Suppressor macrophage treated with lipopolysaccharide for 4 hours (primary cell): Measurements from ENCODE around the gene TMPRSS2.

Experiments used
- DNase-seq: peaks from one replicate; pipeline ENCODE4 v3.0.0-alpha.2; 2020

The TMPRSS2 gene

DNA sequence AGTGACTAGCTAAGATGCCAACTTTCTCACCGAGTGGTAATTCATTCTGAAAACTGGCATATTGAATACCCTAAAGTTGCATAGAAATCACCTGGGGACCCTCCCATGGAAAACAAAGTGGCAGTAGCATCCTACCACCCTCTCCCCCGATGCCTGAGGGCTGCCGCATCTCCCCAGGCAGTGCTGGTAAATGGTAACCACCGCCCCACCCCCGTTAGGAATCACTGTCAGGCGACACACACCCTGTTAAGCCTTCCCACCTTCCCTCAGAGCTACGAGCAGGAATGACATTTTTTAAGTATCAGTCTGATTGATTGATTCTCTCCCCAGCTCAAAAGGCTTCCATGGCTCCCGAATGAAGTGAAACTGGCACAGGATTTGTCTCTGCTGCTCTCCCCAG is 28.3 kb downstream of the TMPRSS2 start:
- no peak for DNase-seq

DNA sequence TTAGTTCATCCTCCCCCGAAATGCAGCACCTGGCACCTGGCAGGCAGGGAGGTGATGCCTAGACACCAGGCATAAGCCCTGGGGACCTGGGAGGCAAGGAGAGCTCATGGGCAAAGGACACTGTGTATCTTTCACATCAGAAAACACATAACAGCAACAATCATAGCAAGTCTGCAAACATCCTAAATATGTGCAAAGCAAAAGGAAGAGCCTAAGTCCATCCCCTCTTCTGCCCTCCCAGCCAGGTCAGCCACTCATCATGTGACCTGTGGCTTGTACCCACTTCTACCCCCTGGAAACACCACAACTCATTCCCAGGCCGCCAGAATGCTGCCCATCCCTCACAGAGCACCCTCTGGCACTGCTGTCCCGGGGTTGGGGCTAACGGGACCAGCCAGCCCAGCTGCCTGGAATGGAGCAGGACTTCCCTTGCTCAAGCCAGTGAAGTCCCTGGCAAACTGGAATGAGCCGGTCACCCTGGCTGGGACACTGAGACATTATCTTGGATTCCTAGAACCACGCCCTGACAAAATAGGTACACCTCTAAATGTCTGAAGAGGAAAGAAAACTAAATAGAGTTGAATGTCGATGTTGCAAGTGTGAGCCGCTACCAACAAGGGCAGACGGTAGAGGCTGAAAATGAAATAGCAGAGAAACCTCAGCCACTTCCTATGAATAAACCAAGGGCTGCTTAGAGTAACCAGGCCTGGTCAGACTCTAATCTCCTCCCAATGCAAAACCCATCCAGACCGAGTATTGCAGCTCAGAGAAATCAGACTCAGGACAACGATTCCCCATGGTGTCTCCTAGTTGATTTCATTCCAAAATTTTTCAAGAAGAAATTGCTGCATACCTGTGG is 29.4 kb downstream of the TMPRSS2 start:
- no peak for DNase-seq

DNA sequence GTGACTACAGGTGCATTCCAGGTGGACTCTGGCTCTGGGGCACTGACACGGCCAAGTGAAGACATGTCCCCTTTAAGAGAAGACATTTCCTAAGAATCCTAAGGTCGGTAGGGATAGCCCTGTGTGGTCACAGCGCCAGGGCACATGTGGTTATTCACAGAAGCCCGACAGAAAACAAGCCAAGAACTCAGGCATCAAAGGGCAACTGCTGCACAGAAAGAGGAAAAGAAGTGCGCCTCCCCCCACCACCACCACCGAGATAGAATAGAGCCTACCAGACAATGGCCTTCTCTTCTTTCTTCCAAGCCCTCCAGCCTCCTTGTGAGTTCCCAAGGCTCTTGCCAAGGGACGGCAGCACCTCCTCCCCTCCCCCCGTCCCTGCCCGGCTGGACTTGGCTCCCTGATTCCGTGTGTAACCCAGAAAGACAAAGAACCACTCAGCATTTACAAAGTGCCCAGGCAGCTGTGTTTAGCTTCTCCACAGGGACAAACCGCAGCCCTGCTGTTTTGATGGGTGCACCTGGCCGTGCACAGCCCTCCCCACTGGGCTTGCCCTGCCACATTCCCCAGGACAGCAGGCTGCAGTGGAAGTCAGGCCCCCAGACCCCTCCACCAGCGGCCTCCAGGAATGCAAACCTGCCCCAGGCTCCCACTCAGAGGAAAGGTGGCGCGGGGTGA is 30.2 kb downstream of the TMPRSS2 start:
- no peak for DNase-seq

DNA sequence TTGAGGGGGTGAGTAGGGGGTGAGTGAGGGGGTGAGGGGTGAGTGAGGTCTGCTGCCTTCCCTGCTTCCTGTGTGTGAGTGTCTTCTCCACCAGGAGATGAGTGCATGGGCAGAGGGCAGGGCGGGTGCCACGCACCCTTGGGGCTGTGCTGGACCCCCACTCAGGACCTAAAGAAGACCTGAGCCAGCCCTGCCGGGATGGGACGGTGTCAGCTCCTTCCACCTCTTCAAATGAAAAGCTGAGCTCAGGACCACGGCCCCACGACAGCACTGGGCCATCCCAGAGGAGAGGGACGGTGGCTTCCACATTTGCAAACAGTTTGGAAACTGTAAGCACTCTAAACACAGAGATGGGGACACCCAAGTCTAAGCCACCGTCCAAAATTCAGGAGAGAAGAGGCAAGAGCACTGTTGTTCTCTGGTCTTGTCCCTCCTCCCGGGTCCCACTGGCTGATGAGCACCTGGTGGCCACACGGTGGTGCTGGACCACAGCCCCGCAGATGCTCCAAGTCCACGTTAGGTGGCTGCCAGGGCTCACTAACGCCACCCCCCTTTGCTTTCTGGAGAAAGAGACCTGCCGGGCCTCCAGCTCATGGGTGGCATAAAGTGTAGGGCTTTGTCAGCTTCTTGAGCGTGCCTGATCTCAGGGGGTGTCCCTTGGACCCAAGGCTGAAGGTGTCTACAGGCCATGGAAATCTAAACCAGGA is 32.1 kb downstream of the TMPRSS2 start:
- no peak for DNase-seq

DNA sequence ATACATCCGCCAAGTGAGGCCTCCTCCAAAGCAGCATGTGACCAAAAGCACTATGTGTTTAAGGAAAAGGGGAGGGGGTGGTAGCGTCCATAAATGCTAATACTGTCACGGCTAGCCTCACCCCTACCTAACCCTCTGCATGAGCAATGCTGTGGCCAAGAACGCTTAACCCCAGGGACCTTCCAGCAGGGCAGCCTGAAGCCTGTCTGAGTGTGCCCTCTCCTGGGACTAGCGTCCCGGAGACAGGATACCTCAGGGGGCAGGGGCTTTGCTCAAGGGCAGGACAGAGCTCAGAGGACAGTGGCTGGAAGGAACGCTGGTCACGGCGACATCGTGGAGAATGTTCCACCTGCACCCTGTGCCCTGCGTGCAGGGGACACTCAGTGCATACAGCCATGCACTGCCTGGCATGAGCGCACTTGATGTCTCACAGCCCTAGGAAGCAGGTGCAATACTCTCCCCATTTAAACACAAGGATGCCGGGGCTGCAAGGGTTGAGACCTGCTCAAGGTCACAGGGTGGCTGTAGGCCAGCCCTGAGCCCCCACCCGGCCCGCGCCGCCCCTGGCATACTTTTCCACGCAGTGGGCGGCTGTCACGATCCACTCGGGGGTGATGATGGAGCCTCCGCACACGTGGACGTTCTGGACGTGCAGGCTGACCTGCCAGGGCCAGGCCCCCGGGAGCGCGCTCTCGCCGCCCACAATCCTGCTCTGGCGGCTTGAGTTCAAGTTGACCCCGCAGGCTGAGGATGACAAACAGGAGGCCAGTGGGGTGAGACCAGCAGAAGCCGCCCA is 35.0 kb downstream of the TMPRSS2 start:
- DNase-seq, result no peak

DNA sequence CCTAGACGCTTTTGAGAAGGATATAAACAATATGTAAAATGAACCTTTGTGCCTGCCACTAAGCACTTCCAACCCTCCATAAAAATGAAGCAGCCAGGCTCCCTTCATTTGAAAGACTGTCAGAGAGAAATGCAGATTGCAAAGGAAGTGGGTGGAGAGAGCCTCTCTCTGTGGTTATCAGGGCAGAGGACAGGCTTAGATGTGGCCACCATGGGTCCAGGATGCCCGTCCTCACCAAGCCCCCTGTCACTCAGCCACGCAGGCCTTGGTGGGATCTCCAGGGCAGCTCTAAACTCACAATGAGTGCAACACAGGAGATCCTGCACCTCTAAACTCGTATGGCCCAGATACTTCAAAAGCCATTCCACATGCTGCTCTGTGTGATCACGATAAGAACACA is 37.9 kb downstream of the TMPRSS2 start:
- no peak for DNase-seq

DNA sequence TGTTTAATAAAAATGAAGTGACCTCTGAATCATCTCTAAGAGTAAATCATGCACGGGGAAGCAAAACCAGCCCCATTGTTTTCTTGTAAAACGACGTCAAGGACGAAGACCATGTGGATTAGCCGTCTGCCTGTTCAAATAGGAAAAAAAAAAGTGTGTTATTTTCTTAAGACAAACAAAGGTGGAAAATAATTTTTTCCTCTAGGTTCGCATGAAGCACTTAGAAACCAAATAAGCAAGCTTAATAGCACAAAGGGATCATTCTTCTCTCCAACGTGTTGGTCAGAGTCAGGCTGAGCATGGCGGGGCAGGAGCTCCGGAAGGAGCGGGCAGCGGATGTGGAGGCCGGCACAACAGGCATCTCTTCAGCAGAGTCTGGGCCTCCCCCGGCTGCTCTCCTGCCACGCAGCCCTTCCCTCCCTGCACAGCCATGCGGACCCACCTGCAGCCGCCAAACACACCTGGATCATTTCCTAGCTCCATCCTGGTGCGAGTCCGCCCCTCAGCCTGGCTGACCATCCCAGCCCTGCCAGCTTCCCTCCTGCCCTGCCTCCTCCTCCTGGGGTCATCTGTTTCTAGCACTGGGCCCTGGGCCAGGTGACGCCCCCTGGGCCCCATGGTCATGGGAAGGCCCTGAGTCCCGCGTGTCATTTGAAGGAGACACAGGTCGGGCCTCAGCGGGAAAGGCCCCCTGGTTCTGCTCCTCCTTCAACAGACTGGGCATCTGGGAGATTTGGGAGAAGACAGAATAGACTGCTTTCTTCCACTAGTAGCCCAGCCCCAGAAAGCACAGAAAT is 41.7 kb downstream of the TMPRSS2 start:
- DNase-seq, result no peak

DNA sequence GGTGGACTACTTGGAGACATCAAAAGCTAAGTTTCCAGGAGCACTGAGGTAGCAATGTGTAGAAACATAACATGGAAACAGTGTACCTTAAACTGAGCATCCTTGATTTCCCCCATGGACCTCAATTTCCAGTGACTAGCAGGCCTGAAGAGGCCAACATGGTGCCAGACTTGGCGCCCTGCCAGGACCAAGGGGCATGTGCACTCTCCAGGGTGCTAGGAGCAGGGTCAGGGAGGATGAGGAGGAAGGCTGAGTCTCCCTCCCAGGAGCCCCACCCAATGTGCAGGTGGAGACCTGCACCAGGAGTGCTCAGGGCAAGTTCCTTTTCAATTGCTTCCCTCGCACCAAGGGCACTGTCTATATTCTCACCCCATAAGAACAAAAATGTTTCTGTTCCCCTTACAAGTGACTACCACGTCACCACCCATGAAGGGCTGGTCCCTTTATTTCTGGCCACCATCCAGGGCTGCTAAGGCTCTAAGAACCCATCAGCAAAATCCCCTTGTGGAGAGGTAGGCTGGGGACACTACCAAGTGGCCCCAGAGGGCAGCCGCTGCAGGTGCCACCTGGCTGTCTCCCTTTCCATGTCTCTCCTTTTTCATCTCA is 42.7 kb downstream of the TMPRSS2 start:
- DNase-seq, result no peak

DNA sequence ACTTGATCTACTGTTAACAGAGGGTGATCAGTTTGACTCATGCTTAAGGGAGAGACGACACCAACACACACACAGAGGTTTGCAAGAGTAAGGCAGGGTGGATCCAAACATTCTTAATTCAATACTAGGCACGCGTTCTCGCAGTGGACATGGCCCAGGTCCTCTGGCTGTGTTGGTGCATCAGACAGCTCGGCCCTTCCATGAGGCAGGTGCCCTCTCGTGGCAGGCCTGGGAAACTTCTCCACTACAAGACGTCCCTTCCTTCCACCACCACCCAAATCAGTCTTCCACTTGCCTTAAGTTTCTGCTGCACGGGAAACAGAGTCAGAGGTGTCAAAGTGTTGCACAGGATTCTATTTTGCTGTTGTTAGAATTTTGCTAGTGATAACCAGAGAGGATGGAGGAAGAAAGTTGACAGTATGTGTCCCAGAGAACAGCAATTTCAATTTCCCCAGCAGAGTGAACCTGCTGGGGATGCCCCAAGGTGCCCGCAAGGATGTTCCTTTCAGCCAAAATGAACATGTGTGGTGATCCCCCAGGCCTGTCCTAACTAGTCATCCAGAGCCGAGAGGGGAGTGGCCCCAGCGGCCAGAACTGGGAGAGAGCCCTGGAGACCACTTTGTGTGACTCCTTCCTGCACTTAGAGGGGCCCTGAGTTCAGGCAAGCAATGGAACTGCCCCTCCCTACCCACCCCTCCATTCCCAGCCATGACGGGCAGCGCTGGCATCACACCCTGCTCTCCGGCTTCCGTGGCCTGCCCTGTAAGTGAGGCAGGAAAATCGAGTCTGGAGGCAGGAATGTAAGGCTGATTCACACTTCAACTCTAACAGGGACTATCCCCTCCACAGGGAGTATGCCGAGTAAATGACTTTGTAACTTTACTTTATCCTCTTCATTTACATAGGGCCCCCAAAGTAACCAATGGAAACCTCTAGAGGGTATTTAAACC is 47.1 kb downstream of the TMPRSS2 start:
- DNase-seq, result peak; percentile 60

DNA sequence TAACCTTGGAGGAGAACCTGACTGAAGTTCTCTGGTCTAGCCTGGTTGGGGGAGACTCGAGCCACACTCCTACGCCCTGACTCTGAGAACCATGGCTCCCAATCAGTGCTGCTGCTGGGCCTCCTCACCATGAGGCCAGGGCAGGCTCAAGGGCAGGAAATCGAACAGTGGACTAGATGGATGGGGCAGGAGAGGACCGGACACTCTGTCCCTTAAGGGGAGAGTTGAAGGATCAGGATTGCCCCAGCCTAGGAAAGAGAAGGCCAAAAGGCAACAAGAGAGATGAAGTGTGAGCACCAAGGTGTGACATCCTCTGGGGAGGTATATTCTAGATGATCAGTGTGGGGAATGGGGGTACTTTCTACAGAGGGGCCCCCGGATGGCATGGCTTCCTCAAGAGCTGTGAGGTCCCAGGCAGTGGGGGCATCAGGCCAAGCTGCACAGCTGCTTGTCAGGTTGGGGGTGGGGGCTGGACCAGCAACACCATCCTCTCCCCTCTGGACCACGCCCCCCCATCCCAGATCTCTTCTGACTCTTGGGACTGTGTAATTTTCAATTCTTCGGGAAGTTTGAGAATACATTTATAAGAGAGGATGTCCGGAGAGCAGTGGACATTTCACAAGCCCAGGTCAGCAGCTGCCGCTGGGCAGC is 47.9 kb downstream of the TMPRSS2 start:
- peak; percentile 20 for DNase-seq

DNA sequence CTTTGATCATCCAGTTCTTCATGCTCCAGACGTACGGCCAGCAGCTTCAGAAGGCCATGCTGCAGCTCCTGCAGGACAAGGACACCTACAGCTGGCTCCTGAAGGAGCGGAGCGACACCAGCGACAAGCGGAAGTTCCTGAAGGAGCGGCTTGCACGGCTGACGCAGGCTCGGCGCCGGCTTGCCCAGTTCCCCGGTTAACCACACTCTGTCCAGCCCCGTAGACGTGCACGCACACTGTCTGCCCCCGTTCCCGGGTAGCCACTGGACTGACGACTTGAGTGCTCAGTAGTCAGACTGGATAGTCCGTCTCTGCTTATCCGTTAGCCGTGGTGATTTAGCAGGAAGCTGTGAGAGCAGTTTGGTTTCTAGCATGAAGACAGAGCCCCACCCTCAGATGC is 49.4 kb downstream of the TMPRSS2 start:
- no peak for DNase-seq

DNA sequence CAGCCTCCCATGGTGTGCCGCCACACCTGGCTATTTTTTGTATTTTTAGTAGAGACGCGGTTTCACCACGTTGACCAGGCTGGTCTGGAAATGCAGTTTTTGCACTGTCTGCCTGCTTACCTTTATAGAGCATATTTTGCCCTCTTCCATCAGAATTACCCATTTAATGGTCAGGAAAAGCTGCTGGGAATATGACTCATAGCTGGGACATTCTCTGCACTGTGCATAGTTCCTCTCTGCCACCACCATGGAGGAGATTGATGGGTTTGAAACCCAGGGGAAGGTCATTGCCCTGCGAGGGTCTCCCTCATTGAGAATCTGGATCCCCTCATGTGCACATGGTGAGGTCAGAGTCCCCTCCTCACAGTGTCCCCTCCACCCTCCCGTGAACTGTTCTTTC is 49.8 kb downstream of the TMPRSS2 start:
- DNase-seq, result no peak

DNA sequence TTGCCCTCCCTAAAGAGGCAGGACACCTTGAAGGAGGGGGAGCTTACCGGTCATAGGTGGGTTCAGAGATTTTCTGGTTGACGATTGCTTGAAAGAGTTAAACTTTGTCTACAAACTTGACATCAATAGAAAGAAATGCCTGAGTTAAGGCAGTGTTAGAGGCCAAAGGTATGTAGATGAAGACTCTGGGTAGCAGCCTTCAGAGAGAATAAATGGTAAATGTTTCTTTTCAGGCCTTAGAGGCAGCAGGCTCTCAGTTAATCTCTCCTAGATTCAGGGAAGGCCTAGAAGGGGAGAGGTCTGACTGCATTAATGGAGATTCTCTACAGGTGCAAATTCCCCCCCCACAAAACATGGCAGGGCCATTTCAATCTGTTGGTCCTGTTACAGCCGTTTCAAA is 54.2 kb downstream of the TMPRSS2 start:
- DNase-seq, result no peak

DNA sequence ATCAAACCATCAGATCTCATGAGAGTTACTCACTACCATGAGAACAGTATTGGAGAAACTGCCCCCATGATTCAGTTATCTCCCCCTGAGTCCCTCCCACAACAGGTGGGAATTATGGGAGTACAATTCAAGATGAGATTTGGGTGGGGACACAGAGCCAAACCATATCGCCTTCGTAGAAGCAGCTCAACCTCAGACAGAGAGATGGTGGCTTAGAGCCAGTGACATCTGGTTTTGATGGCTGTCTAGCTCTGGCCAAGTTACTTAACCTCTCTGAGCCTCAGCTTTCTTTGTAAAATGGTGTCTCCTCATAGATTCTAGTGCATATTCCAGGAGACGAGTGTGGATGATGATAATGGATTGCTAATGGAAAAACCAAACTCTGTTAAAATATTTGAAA is 54.8 kb downstream of the TMPRSS2 start:
- DNase-seq, result no peak

DNA sequence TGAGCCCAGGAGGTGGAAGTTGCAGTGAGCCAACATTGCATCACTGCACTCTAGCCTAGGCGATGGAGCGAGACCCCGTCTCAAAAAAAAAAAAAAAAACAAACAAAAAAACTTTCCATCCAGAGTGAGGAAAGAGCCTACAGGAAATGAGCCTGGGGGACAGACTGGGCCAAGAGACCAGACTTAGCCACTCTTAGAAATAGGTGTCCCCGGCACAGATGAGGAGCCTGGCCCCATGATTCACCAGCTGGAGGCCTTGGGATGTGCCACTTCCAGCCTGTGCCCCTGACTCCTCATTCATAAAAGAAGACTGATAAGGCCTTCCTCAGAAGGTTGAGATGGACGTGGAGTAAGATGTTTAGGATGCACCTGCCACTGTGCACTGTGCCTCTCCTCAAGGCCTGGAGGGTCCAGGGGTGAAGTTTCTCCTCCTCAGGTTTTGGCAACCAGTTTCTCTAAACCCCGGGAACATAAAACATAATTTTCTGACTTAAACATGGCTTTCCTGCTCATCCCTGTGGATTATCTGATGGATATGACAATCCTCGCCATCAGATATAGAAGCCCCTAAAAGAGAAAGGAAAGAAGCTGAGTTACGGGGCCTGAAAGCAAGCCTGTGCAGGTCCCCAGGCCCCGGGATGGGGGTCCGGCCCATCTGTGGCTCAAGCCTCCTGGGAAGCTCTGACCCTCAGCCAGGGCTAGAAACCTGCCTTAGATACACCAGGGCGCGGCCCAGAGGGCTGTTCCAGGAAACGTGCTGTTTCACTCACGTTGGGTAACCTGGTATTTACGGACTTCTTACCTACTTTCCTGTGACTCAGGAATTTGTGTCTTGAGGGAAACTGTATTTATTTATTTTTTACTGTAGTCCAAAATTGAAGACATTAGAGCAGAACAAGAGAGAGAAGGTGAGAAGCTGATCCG is 55.9 kb downstream of the TMPRSS2 start:
- no peak for DNase-seq

DNA sequence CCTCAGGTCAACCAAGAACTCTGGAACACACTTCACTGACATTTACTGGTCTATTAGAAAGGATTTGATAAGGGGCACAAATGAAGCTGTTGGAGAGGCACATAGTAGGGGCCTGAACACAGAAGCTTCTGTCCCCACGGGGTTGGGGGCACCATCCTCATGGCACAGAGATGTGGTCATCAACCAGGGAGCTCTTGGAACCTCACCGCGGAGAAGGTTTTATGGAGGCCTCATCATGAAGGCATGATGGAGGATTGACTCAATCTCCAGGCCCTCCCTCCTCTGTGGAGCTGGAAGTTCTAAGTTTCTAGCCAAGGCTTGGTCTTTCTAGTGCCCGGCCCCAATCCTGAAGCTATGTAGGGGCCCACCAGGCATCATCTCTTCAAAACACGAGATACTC is 58.3 kb downstream of the TMPRSS2 start:
- no peak for DNase-seq

DNA sequence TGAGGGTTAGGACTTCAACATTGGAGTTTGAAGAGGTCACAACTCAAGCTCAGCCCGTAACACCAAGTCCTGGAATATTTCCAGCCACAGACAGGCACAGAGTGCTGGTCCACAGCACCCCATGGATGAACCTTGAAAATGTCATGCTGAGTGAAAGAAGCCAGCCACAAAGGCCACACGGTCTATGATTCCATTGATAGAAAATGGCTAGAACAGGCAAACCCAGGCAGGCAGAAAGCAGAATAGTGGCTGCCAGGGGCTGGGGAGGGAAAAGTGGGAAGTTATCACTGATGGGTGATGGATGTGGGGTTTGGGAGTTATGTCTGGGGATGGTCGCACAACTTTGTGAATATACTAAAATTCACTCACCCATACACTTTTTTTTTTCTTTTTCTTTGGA is 60.6 kb downstream of the TMPRSS2 start:
- no peak for DNase-seq

DNA sequence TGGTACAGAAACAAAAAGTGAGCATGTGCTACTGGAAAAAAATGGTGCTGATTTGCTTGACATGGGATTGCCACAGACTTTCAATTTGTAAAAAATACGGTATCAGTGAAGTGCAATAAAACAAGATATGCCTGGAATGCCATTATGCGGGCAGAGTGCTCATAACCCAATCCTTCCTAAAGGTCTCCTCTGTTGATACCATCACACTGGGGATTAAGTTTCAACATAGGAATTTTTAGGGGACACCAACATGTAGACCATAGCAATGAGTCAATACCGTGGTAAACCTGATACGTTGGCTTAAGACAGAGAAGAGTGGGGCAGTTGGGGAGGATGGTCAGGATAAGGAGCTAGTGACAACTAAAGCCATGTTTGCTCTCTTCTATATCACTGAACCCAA is 61.4 kb downstream of the TMPRSS2 start:
- DNase-seq, result no peak

DNA sequence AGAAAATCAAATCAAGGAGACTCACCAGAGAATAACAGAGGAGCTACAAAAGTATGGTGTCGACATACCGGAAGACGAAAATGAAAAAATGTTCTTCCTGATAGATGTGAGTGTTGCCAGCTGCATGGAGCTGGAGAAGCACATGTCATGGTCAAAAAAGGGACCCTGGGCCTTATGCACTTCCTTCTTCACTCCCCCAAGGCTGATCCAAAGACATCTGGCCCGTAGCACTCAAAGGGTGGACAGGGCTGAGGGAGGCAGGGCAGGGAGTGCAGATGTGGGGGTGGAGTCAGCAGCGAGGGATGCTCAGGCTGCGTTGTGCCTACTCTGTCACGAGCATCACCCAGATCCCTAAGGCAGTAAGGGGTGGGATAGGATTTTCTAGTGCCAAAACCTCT is 62.5 kb downstream of the TMPRSS2 start:
- no peak for DNase-seq
